Measurements from ENCODE around the gene SLC25A21.

GRCh38 chr14:37153005-37153404, 19.4 kb downstream of the SLC25A21 start:
- TF ChIP-seq POLR2AphosphoS5 (IDR thresholded peaks at IDR 0.05) (no peak), CTCF (IDR thresholded peaks at IDR 0.05) (no peak)

Measured in stomach (tissue), 4 donors.